Activated T-cell treated with anti-CD3 and anti-CD28 coated beads, Interleukin-2, amount 50 U/mL, for 4 hours (primary cell): ENCODE results near the gene TMX4. TPM values are rescaled to one million over a fixed set of nuclear protein-coding genes. Genes with fewer than 3 reads are reported as not detected.
A peak's percentile ranks its signal among the peaks of the same experiment; 100 is the strongest.
"Not testable (repeated sequence)": the region's sequence is repeated elsewhere in the genome, so short reads cannot be mapped to it uniquely, and the experiment has no call there.

Source experiments
- ATAC-seq, 2 donors: fragments of 200-7000 bp; cut with Tn5 transposase; one replicate each; pipeline ENCODE4 v1.10.0; 2021
- DNase-seq: peaks from one replicate; pipeline ENCODE4 v3.0.0-alpha.2; 2020
- H3K27me3 Mint-ChIP-seq: one replicate; pipeline ENCODE4 v1.8.0; 2021; ENCODE audit warnings: low read depth, mixed read lengths
- H3K36me3 Mint-ChIP-seq: one replicate; pipeline ENCODE4 v1.8.0; 2022; ENCODE audit warnings: mixed read lengths; ENCODE audit not compliant: insufficient read depth
- H3K4me1 Mint-ChIP-seq: one replicate; pipeline ENCODE4 v1.8.0; 2021; ENCODE audit warnings: low read depth, mixed read lengths
- H3K4me3 Mint-ChIP-seq: one replicate; pipeline ENCODE4 v1.8.0; 2021; ENCODE audit warnings: mild to moderate bottlenecking, moderate library complexity, mixed read lengths
- H3K9me3 Mint-ChIP-seq: one replicate; pipeline ENCODE4 v1.8.0; 2021; ENCODE audit warnings: mixed read lengths
- total RNA-seq, 3 donors: library from RNA; stranded (reverse); gene quantifications; one replicate each; pipeline ENCODE4 v1.2.1, GENCODE V29; 2021

The TMX4 gene
- total RNA-seq, 3 donors from 2014 or later, result 18.1 to 26.2 (median 19.8) TPM

GRCh38 chr20:8036771-8037170, 17.2 kb upstream of the TMX4 start:
- DNase-seq, result no peak
- no peaks in the 10 kb centered on the region for H3K36me3 Mint-ChIP-seq
- H3K9me3 Mint-ChIP-seq, result no peaks in the 10 kb centered on the region
- H3K4me3 Mint-ChIP-seq, result no peak overlapping the region
- H3K4me1 Mint-ChIP-seq, result no peaks in the 10 kb centered on the region
- ATAC-seq, result no peak
- no peaks in the 10 kb centered on the region for H3K27me3 Mint-ChIP-seq

GRCh38 chr20:8033151-8033841, 13.7 kb upstream of the TMX4 start:
- Mint-ChIP-seq H3K4me3 (no peak overlapping the region), H3K36me3 (no peaks in the 10 kb centered on the region), H3K9me3 (no peaks in the 10 kb centered on the region), H3K4me1 (no peaks in the 10 kb centered on the region), H3K27me3 (no peaks in the 10 kb centered on the region)
- ATAC-seq, result no peak
- no peak for DNase-seq

- Mint-ChIP-seq H3K4me3 (no peak overlapping the region), H3K36me3 (no peaks in the 10 kb centered on the region), H3K9me3 (no peaks in the 10 kb centered on the region), H3K27me3 (no peaks in the 10 kb centered on the region), H3K4me1 (no peaks in the 10 kb centered on the region)
- no peak for ATAC-seq
- DNase-seq, result no peak
These were observed 12.9 kb upstream of the TMX4 start for GRCh38 chr20:8032499-8032898.

GRCh38 chr20:8031539-8031938, 12.0 kb upstream of the TMX4 start:
- H3K27me3 Mint-ChIP-seq, H3K36me3 Mint-ChIP-seq, ATAC-seq, H3K4me1 Mint-ChIP-seq, DNase-seq, H3K9me3 Mint-ChIP-seq, H3K4me3 Mint-ChIP-seq: not testable (repeated sequence)

GRCh38 chr20:8021541-8022269, 2.1 kb upstream of the TMX4 start:
- DNase-seq, result no peak
- no peaks in the 10 kb centered on the region for H3K27me3 Mint-ChIP-seq
- H3K4me3 Mint-ChIP-seq, result no peak overlapping the region
- H3K4me1 Mint-ChIP-seq, result peaks cover 16% of the 10 kb centered on the region
- no peak for ATAC-seq
- no peaks in the 10 kb centered on the region for H3K36me3 Mint-ChIP-seq
- no peaks in the 10 kb centered on the region for H3K9me3 Mint-ChIP-seq

GRCh38 chr20:8020314-8021079, 936 bp upstream of the TMX4 start:
- Mint-ChIP-seq H3K4me1 (peaks cover 20% of the 10 kb centered on the region), H3K9me3 (no peaks in the 10 kb centered on the region), H3K27me3 (no peaks in the 10 kb centered on the region), H3K36me3 (no peaks in the 10 kb centered on the region), H3K4me3 (no peak overlapping the region)
- no peak for ATAC-seq
- DNase-seq, result no peak

GRCh38 chr20:8019998-8020247, 362 bp upstream of the TMX4 start:
- no peak overlapping the region for H3K4me3 Mint-ChIP-seq
- ATAC-seq, result no peak
- H3K4me1 Mint-ChIP-seq, result peaks cover 24% of the 10 kb centered on the region
- no peak for DNase-seq
- H3K9me3 Mint-ChIP-seq, result no peaks in the 10 kb centered on the region
- H3K36me3 Mint-ChIP-seq, result peaks cover 2% of the 10 kb centered on the region
- H3K27me3 Mint-ChIP-seq, result no peaks in the 10 kb centered on the region

GRCh38 chr20:8018958-8019245, 659 bp downstream of the TMX4 start:
- Mint-ChIP-seq H3K27me3 (no peaks in the 10 kb centered on the region), H3K4me1 (peaks cover 32% of the 10 kb centered on the region), H3K9me3 (no peaks in the 10 kb centered on the region), H3K4me3 (peak overlapping the region; percentile 88), H3K36me3 (peaks cover 2% of the 10 kb centered on the region)
- peak; percentile 86 to 87 for ATAC-seq
- peak; percentile 54 for DNase-seq

GRCh38 chr20:8012724-8013123, 6.8 kb downstream of the TMX4 start:
- H3K9me3 Mint-ChIP-seq, result no peaks in the 10 kb centered on the region
- H3K27me3 Mint-ChIP-seq, result no peaks in the 10 kb centered on the region
- peaks cover 44% of the 10 kb centered on the region for H3K4me1 Mint-ChIP-seq
- no peak for ATAC-seq
- no peak overlapping the region for H3K4me3 Mint-ChIP-seq
- no peak for DNase-seq
- H3K36me3 Mint-ChIP-seq, result peaks cover 7% of the 10 kb centered on the region

- Mint-ChIP-seq H3K4me3 (no peak overlapping the region), H3K27me3 (no peaks in the 10 kb centered on the region), H3K36me3 (peaks cover 22% of the 10 kb centered on the region), H3K4me1 (peaks cover 19% of the 10 kb centered on the region), H3K9me3 (no peaks in the 10 kb centered on the region)
- DNase-seq (no peak), ATAC-seq (no peak)
These were observed 10.8 kb downstream of the TMX4 start for GRCh38 chr20:8008733-8009132.

- Mint-ChIP-seq H3K4me3 (no peak overlapping the region), H3K9me3 (no peaks in the 10 kb centered on the region), H3K4me1 (peaks cover 16% of the 10 kb centered on the region), H3K27me3 (no peaks in the 10 kb centered on the region), H3K36me3 (peaks cover 21% of the 10 kb centered on the region)
- DNase-seq, result no peak
- ATAC-seq, result no peak
These were observed 12.1 kb downstream of the TMX4 start for GRCh38 chr20:8007490-8007889.

- DNase-seq, result no peak
- no peak for ATAC-seq
- Mint-ChIP-seq H3K4me1 (peaks cover 2% of the 10 kb centered on the region), H3K4me3 (no peak overlapping the region), H3K36me3 (peaks cover 27% of the 10 kb centered on the region), H3K27me3 (no peaks in the 10 kb centered on the region), H3K9me3 (no peaks in the 10 kb centered on the region)
These were observed 13.8 kb downstream of the TMX4 start for GRCh38 chr20:8005575-8006366.

- peaks cover 2% of the 10 kb centered on the region for H3K4me1 Mint-ChIP-seq
- H3K27me3 Mint-ChIP-seq, result no peaks in the 10 kb centered on the region
- ATAC-seq (no peak), DNase-seq (no peak)
- peaks cover 34% of the 10 kb centered on the region for H3K36me3 Mint-ChIP-seq
- H3K9me3 Mint-ChIP-seq, result no peaks in the 10 kb centered on the region
- H3K4me3 Mint-ChIP-seq, result no peak overlapping the region
These were observed 14.5 kb downstream of the TMX4 start for GRCh38 chr20:8005033-8005432.

GRCh38 chr20:8002056-8002455, 17.5 kb downstream of the TMX4 start:
- no peaks in the 10 kb centered on the region for H3K9me3 Mint-ChIP-seq
- H3K27me3 Mint-ChIP-seq, result no peaks in the 10 kb centered on the region
- H3K36me3 Mint-ChIP-seq, result peaks cover 29% of the 10 kb centered on the region
- peaks cover 2% of the 10 kb centered on the region for H3K4me1 Mint-ChIP-seq
- DNase-seq (no peak), ATAC-seq (no peak)
- no peak overlapping the region for H3K4me3 Mint-ChIP-seq
